ENCODE data around the gene ZNF469. TPM values are rescaled to one million over a fixed set of nuclear protein-coding genes. Genes with fewer than 3 reads are reported as not detected.

ZNF469 gene
- total and polyA plus RNA-seq, 2 donors (not counting 3 experiments of a cell fraction or from before 2014, with no cell fraction given), result 0.90 to 5.7 TPM

DNA sequence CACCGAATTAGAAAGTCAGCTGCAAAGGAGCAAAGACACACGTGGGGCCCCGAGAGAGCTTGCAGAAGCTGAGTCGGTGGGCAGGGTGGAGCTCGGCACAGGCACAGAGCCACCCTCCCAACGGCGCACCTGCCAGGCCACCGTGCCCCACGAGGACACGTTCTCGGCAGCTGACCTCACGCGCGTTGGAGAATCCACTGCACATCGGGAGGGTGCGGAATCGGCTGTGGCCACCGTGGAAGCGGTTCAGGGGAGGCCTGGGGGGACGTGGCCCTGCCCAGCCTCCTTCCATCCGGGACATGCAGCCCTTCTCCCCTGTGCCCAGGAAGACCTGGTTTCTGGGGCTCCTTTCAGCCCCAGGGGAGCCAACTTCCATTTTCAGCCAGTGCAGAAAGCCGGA lies 49.4 kb downstream of the ZNF469 start:
- H3K9me1 ChIP-seq (replicated peaks; ENCODE audit: control insufficient read depth, extremely low read depth, insufficient read depth, low read length), result no peaks in the 10 kb centered on the region
- H2AFZ ChIP-seq (ENCODE audit: low read depth, low read length), result no peak overlapping the region
- no peaks in the 10 kb centered on the region for H3K27me3 ChIP-seq (ENCODE audit: control insufficient read depth in 2 of 2, insufficient read depth in 2 of 2, low read length in 2 of 2)
- peaks cover 13% of the 10 kb centered on the region for H3K4me1 ChIP-seq (ENCODE audit: control insufficient read depth, extremely low read depth, insufficient read depth, low read length)
- intact Hi-C loops (cut with micrococcal nuclease), result loop anchor here (10.0 kb wide), 1 partner anchor 407 kb away; no protein-coding TSS in a partner anchor
- peaks cover 7% of the 10 kb centered on the region for H3K79me2 ChIP-seq (ENCODE audit: control insufficient read depth, insufficient read depth, low read length)
- CTCF ChIA-PET, result interaction anchor here (0.5 kb wide), 1 partner anchor 68 kb away, joined by 3 read pairs; no protein-coding TSS in a partner anchor
- no peak for DNase-seq (ENCODE audit: low read depth, low spot score)
- no peak overlapping the region for H3K27ac ChIP-seq (ENCODE audit: insufficient read depth, low read depth, low read length)
- POLR2A ChIA-PET, result no interaction called here
- H4K20me1 ChIP-seq (replicated peaks; ENCODE audit: control insufficient read depth, extremely low read depth, insufficient read depth, low read length), result no peaks in the 10 kb centered on the region
- no peak overlapping the region for H3K4me2 ChIP-seq (ENCODE audit: insufficient read depth, low read length)
- H3K9me3 ChIP-seq (replicated peaks; ENCODE audit: control insufficient read depth, insufficient read depth, low read length), result no peaks in the 10 kb centered on the region
- TF ChIP-seq JUN (IDR thresholded peaks at IDR 0.05; ENCODE audit: borderline replicate concordance, insufficient read depth, insufficient read length, low read depth) (no peak), CTCF (IDR thresholded peaks at IDR 0.05; ENCODE audit: extremely low read depth in 1 of 2, insufficient read depth in 1 of 2, low read depth in 1 of 2, low read length in 2 of 2) (no peak), POLR2A (IDR thresholded peaks at IDR 0.05; ENCODE audit: low read depth, low read length) (no peak), GATA2 (IDR thresholded peaks at IDR 0.05; ENCODE audit: insufficient read depth, insufficient read length, low read depth, low read length) (no peak), FOS (IDR thresholded peaks at IDR 0.05; ENCODE audit: borderline replicate concordance, insufficient read depth, low read length) (no peak), MAX (IDR thresholded peaks at IDR 0.05; ENCODE audit: insufficient read depth, insufficient read length) (no peak), MYC (IDR thresholded peaks at IDR 0.05; ENCODE audit: low read depth, low read length) (no peak)
- no peaks in the 10 kb centered on the region for H3K36me3 ChIP-seq (ENCODE audit: control insufficient read depth in 2 of 2, extremely low read depth in 1 of 2, insufficient read depth in 2 of 2, low read length in 2 of 2)
- FAIRE-seq, result no peak
- no TSS peak for BruUV-seq (replicated peaks)
- H3K4me3 ChIP-seq (replicated peaks in 1 of 3; ENCODE audit: insufficient read depth in 1 of 3, low read depth in 1 of 3, low read length in 3 of 3), result no peak overlapping the region
- H3K9ac ChIP-seq (replicated peaks; ENCODE audit: extremely low read depth, insufficient read depth, low read length), result no peak overlapping the region
- dilution Hi-C loops (cut with MboI; ENCODE audit: extremely low pct_ligation_motif_present, low sequenced_read_pairs), result no loop called here

Other genes with a start within 250 kb of the ZNF469 start
- gene ZFPM1, start 70.3 kb downstream of the ZNF469 start, total RNA-seq, result 7.5 and 8.2 TPM in 2 replicates
- gene ZFPM1, start 70.3 kb downstream of the ZNF469 start, polyA plus RNA-seq, result 0.37 and 0.72 TPM in 2 replicates
- 52.8 and 59.6 TPM in 2 replicates for gene ZC3H18, start 187.4 kb downstream of the ZNF469 start, total RNA-seq
- gene ZC3H18, start 187.4 kb downstream of the ZNF469 start, polyA plus RNA-seq, result 12.1 and 12.7 TPM in 2 replicates